ENCODE data around the gene ACTN1. TPM values are rescaled to one million over a fixed set of nuclear protein-coding genes. Genes with fewer than 3 reads are reported as not detected.
"Not testable (repeated sequence)": the region's sequence is repeated elsewhere in the genome, so short reads cannot be mapped to it uniquely, and the experiment has no call there.

Gene ACTN1
- total RNA-seq, 1 donor from 2014 or later = 460 TPM

DNA sequence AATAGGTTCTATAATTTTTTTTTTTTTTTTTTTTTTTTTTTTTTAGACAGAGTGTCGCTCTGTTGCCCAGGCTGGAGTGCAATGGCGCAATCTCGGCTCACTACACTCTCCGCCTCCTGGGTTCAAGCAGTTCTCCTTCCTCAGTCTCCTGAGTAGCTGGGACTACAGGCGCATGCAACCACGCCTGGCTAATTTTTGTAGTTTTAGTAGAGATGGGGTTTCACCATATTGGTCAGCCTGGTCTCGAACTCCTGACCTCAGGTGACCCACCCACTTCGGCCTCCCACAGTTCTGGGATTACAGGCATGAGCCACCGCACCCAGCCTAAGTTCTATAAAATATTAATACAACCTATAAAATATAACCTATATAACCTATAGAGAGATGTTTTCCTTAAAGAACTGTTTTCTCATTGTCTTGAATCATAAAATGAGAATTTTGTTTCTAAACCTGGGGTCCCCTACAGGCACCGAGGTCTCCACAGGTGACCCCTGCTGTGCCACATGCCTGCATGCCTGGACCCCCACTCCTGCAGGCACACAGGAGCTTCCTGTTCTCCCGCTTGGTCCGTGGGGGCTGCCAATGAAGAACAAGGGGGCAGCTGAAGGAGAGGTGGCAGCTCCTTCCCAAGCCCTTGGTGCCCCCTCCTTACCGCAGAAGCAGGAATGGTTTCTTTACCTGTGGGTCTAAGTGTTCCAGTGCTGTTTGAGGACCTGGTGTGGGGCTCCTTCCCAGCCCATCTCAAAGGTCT, 115.3 kb downstream of the ACTN1 start:
- DNase-seq (ENCODE audit: low spot score) = no peak

DNA sequence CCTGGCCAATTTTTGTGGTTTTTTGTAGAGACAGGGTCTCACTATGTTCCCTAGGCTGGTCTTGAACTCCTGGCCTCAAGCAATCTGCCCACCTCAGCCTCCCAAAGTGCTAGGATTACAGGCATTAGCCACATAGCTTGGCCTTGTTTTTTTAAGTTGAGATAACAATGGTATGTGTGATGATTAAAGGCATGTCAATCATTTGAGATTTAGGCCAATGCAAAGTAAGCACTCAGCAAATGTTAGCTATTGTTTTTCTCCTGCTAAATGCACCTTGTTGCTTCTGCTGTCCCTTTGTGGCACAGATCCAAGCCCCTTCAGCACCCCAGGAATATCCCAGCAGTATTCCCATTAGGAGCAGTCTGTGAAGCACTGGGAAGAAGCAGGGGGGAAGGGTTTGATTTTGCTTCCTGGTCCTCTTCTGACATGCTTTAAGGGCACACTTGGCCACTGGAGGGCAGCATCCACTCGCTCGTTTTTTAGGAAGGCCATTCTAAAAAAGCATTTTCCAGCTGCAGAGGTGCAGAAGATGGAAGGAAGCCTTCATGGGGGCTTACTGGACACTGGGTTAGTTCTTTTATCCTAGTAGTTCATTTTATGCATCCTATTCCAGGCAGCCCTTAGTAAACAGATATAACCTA, 116.0 kb downstream of the ACTN1 start:
- DNase-seq (ENCODE audit: low spot score) = peak; percentile 83

DNA sequence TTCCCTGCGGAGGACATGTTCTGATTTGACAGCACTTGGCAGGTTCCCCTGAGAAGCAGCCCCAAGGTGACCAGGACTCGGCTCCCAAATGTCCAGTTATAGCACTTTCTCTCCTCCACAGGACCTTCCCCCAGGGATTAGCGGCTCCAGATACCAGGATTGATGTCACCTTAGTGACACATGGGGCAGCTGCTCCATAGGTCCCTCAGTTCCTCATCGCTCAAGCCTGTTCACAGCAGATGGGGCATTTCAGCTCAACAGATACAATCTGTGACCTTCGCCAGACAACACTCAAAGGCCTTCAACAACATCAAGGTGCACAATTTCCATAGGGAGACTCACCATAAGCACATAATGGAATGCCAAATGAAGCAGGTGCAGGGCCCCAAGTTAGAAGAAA, 118.3 kb downstream of the ACTN1 start:
- DNase-seq (ENCODE audit: low spot score) = no peak

DNA sequence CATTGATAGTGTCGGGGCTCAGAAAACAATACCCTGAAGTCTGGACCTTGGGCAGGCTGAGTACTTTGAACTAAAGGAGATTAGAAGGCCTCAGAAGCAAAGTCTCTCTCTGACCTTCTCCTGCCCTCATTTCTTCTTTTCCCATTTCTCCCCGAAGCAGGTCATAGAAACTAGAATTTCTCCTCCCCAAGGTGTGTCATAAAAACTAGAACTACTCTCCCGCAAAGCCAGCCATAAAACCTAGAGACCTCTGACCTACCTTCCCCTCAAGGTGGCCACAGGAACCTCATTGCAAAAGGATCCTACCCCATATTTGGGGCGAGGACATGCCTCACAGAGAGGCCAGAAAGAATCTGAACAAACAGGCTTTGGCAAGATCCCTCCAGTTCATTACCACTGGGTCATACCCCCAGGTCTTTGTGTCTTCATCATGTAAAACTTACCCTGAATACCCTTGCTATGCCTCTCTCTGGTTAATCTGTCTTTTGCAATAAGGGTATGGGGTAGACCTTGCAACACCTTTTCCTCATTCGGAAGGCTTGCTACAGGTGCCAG, 121.5 kb downstream of the ACTN1 start:
- no peak for DNase-seq (ENCODE audit: low spot score)

DNA sequence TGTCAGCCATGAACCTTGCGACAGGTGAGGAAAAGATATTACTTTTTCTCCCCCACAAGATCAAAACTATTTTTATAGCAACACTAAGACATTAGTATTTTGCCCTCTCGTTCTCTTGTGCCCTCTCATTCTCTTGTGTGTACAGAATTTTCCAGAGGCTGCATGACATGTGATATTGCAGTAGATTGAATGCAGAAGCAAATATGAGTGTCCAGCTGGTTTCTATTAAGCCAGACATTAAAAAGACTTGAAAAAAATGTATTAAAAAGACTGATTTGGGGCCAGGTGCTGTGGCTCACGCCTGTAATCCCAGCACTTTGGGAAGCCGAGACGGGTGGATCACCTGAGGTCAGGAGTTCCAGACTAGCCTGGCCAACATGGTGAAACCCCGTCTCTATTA, 122.5 kb downstream of the ACTN1 start:
- no peak for DNase-seq (ENCODE audit: low spot score)

DNA sequence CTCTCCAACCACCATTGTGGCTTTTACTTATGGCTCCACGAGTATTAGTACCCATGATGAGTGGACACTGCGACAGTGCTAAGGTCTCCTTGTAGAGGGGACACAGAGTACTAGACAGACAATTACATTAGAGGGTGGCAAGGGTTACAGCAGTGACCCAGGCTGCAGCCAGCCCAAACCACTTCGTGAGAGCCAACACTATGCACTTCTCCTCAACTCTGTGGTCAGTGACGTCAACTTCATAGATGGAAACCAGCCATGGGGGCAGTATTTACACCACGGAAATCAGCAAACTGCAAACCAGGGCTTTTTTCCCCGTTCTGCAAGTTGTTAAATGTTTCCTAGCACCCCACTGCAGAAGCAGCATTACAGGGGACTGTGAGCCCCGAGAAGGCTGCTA, 124.7 kb downstream of the ACTN1 start:
- DNase-seq (ENCODE audit: low spot score) = no peak

DNA sequence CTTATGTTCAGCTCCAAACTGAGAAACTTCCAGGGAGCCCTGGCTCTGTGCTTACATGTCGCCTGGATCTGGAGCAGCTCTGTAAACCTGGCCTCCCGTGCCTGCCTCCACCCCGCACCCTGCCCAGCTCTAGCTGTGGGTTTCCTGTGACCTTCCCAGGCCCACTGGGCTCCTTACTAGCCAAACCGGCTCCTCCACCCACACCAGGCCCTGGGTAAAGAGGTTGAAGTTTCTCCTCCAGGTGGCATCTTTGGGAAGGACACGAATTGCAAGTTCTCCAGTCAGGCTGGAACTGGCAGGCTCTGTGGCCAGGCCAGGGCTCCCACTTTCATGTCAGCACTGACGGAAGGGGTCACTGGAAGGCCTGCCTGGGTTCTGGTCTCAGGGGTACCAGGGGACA, 125.4 kb downstream of the ACTN1 start:
- peak; percentile 57 for DNase-seq (ENCODE audit: low spot score)

DNA sequence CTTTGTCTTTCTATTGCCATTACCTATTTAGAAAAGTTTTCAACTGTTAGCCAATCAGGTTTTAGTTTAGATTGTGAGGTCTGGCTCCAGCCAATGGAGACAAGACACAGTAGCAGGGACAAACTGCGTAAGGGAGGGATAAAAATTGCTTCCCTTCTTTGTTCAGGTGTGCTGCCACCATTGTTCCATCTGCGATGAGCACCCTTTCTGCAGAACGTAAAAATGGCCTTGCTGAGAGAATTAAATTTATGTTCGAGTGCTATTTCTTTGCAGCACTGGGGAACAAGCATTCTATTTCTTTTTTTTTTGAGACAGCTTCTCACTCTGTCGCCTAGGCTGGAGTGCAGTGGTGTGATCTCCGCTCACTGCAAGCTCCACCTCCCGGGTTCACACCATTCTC, 126.6 kb downstream of the ACTN1 start:
- DNase-seq (ENCODE audit: low spot score) = not testable (repeated sequence)

DNA sequence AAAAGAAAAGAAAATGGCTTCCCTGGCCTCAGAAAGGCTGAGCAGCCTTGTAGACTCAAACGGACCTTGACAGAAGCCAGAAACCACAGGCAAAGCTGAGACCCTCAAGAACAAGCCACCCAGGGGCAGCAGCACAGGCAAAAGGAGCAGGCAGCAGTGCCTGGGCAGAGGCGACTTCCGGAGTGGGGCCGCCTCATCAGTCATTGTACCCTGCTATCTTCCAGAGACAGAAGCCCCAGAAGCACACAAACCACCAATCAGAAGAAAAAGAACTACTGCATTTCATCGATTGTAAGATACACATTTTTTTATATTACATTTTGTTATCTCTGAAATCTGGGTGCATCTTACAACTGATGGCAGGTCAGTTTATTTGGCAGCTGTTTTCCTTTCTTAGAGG, 128.0 kb downstream of the ACTN1 start:
- no peak for DNase-seq (ENCODE audit: low spot score)

DNA sequence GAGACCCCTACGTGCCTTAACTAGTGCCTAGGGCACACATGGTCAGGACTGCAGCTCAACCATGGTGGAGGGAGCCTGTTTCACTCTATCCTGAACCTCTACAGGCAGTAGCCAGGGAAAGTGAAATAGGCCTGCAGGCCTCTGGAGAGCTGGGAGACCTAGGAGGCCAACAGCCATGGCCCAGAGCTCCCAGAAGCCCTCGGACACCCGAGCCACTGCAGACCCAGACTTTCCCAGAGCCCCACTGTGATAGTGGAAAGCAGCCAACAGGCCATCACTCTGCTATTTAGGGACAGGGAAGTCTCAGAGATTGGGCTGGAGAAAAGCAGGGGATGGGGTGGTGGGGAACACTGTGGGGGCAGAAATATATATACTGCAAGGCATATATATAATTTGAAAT, 129.7 kb downstream of the ACTN1 start:
- DNase-seq (ENCODE audit: low spot score) = no peak

DNA sequence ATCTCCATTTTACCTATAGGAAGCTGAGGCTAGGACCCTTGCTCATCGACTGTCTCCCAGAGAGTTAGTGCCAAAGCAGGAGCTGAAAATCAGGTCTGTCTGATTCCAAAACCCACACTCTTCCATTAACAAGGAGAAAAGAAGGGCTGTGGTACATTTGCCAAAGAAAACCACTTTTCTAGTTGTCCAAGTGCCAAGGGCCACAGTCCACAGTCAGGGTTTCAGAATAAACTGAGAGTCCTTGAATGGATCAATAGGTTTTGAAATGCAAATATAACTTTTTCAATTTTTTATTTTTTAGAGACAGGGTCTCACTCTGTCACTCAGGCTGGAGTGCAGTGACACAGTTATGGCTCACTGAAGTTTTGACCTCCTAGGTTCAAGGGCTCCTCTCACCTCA, 130.8 kb downstream of the ACTN1 start:
- DNase-seq (ENCODE audit: low spot score) = no peak

DNA sequence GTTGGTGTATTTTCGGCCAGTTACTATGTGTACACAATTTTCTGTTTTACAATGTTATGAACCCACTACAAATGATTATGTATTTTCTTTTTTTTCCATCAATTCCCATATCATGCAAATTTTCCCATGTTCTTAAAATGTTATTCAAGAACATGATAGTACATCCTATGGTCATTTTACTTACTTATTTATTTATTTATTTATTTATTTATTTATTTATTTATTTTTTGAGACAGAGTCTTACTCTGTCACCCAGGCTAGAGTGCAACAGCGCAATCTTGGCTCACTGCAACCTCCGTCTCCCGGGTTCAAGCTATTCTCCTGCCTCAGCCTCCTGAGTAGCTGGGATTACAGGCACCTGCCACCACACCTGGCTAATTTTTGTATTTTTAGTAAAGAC, 131.5 kb downstream of the ACTN1 start:
- DNase-seq (ENCODE audit: low spot score) = not testable (repeated sequence)

DNA sequence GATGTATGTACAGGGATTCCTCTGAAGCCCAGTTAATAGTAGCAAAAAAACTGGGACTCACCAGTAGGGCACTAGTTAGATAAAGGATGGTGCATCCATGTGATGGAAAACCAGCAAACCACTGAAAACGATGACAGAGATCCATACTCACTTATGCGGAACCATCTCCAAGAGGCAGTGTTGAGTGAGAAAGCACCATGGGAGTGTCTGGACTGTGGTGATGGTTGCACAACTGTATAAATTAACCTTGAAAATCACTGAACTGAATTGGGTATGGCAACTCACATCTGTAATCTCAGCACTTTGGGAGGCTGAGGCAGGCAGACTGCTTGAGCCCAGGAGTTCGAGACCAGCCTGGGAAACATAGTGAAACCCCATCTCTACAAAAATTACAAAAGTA, 132.6 kb downstream of the ACTN1 start:
- DNase-seq (ENCODE audit: low spot score) = no peak

DNA sequence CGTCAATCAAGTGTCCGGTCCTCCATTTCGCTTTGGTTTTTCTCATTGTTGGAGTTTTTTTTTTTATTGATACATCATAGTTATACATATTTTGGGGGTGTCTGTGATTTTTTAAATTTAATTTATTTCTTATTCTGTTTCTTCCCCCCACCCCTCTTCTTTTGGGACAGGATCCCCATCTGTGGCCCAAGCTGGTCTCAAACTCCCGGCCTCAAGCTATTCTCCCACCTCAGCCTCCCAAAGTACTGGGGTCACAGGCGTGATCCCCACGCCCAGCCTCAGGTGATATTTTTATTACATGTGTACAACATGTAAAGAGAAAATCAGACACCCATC, 134.9 kb downstream of the ACTN1 start:
- DNase-seq (ENCODE audit: low spot score) = no peak

DNA sequence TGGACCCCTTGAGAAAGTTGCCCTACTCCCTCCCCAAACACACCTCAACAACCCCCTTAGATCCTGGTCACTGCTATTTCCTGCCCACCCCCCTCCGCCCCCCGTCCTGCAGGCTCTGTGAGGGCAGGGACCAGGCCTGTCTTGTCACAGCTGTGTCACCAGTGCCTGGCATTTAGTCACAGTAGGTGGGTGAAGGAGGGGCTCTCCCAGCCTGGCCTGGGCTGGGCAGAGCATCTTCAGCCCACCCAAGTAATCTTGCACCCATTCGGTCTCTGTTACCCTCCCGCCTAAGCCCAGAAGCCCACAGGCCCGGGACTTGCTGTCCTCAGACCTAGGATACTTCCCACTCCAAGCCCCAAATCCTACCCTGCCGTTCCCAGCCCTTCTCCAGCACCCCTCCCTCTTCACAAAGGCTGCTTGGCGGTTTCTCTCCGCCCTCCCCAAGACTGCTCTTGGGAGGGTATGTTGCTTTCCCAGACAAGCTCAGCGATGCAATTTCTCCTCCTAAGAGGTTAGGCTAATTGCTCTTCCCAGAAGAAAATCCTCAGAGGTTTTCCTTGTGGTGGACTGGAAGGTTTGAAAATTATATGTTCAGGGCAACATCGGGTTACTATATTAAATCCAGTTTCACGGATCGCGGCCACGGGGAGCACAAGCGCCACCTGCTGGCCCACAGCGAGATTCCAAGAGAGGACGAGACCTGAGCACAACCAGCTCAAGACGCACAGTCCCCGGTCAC, 135.5 kb downstream of the ACTN1 start:
- DNase-seq (ENCODE audit: low spot score) = peak; percentile 86

DNA sequence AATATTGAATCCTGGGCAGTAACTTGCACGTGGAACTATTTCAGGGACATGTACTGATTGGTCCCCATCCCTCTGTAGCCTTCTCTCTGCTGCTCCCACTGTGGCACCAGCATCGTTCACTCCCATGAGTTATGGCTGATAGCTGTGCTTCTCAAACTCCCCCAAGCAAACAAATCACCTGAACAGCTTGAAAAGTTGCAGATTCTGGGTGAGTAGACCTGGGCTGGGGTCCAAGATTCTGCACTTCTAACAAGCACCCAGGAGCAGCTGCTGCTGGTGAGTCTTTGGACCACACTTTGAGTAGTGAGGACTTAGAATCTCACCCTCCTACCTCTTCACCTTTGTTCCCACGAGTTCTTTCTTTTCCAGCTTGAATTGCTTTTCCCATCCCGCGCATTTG, 136.8 kb downstream of the ACTN1 start:
- no peak for DNase-seq (ENCODE audit: low spot score)

DNA sequence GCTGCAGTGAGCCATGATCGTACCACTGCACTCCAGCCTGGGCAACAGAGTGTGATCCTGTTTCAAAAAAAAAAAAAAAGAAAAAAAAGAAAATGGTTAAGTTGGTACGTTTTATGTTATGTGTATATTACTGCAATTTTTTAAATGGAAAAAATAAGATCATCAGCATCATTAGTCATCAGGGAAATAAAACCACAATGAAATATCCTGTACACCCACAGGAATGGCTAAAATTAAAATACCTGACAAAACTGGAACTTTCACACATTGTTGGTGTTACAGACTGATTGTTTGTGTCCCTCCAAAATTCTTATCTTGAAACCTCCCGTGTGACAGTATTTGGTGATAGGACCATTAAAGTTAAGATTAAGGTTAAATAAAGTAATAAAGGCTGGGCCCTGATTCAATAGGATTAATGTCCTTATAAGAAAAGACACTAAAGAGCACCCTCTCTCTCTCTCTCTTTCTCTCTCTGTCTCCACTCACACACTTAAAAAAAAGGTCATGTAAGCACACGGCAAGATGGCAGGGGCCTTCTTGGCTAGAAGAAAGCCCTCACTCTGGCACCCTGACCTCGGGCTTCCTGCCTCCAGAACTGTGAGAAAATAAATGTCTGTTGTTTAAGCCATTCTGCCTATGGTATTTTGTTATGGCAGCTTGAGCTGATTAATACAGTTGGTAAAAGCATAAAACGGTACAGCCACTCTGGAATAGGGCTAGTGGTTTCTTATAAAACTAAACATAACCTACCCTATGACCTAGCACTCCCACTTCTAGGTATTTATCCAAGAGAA, 137.9 kb downstream of the ACTN1 start:
- no peak for DNase-seq (ENCODE audit: low spot score)

DNA sequence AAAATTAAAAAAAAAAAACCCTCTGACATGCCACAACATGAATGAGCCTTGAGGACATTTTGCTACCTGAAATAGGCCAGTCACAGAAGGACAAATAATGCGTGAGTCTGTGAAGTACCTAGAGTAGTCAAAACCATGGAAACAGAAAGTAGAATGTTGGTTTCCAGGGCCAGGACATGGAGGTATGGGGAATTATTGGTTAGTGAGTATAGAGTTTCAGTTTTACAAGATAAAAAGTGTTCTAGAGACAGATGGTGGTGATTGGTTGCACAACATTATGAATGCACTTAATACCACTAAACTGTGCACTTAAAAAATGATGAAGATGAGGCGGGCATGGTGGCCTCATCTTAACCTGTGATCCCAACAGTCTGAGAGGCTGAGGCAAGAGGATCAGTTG, 138.6 kb downstream of the ACTN1 start:
- DNase-seq (ENCODE audit: low spot score) = no peak

DNA sequence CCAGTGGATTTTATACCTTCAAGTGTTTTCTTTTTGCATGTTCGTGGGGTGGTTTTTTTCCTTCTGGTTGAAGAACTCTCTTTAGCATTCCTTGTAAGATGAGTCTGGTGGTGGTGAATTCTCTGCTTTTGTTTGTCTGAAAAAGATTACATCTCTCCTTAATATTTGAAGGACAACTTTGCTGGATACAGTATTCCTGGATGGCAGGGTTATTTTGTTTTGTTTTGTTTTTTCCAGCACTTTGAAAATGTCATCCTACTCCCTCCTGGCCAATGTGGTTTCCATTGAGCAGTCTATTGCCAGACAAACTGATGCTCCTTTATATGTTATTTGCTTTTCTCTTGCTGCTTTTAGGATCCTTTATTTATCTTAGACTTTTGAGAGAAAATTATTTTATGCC, 143.0 kb downstream of the ACTN1 start:
- DNase-seq (ENCODE audit: low spot score) = no peak

DNA sequence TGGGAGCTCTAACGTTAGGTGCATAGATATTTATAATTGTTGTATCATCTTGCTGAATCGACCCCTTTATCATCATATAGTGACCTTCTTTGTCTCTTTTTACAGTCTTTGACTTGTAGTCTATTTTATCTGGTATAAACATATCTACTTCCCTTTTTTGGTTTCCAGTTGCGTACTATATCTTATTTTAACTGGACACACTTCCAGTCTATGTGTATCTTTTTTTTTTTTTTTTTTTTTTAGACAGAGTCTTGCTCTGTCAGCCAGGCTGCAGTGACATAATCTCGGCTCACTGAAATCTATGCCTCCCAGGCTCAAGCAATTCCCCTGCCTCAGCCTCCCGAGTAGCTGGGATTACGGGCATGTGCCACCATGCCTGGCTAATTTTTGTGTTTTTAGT, 144.3 kb downstream of the ACTN1 start:
- DNase-seq (ENCODE audit: low spot score) = no peak

DNA sequence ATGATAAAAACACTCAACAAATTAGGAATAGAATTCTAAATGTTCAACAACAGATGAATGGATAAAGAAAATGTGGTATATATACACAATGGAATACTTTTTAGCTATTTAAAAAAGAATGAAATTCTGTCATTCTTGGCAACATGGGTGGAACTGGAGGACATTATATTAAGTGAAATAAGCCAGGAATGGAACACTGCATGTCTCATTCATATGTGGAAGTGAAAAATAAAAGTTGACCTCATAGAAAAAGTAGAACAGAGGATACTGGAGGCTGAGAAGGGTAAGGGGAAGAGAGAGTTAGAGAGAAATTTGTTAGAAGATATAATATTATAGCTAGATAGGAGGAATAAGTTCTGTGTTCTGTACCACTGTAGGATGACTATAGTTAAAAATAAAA, 150.4 kb downstream of the ACTN1 start:
- DNase-seq (ENCODE audit: low spot score) = no peak

DNA sequence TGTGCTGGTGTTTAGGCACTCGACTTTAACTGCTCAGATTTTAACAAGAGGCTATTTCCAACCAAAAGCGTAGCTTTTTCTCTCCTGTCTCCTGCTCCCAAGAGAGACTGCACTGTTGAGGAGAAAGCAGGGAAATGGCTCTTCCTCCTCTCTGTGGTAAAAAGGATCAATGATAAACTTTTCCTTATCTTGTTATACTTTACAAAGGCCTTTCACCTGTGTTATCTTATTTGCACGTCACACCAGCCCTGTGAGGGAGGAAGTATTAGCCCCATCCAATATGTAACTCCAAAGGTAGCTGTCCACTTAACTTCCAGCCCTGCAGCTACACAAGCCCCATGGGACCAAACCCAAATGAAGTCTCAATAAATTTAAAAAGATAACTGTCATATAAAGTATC, 153.4 kb downstream of the ACTN1 start:
- DNase-seq (ENCODE audit: low spot score) = no peak

Data from mucosa of gallbladder (tissue), 1 donor.